ENCODE data around the gene CPPED1.

DNA sequence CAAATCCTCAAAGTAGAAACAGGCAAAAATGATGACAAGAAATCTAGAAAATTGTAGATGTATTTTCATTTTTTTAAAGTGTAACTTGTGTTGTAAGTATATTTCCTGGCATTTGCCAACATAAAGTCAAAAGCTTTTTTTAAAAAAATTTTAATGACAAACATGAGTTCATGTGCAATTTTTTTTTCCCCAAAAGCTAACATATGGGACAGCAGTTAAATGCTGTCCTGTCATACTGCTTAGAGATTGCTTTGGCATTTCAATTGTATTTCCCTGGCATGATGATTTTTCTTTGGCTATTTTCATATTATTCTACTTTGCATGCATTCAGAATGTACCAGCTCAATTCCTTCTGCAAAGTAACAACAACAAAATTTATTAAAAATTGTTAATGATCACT is 24.5 kb upstream of the CPPED1 start:
- TF ChIP-seq, protein P1, sequence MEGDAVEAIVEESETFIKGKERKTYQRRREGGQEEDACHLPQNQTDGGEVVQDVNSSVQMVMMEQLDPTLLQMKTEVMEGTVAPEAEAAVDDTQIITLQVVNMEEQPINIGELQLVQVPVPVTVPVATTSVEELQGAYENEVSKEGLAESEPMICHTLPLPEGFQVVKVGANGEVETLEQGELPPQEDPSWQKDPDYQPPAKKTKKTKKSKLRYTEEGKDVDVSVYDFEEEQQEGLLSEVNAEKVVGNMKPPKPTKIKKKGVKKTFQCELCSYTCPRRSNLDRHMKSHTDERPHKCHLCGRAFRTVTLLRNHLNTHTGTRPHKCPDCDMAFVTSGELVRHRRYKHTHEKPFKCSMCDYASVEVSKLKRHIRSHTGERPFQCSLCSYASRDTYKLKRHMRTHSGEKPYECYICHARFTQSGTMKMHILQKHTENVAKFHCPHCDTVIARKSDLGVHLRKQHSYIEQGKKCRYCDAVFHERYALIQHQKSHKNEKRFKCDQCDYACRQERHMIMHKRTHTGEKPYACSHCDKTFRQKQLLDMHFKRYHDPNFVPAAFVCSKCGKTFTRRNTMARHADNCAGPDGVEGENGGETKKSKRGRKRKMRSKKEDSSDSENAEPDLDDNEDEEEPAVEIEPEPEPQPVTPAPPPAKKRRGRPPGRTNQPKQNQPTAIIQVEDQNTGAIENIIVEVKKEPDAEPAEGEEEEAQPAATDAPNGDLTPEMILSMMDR (IDR thresholded peaks at IDR 0.05; ENCODE audit: low read depth, low read length): no peak
- no peak for TF ChIP-seq EZH2phosphoT487 (IDR thresholded peaks at IDR 0.05; ENCODE audit: low read depth)

Data from OCI-LY3 (cell line).